Measurements from ENCODE around the gene JAGN1. TPM values are rescaled to one million over a fixed set of nuclear protein-coding genes. Genes with fewer than 3 reads are reported as not detected.
A peak's percentile ranks its signal among the peaks of the same experiment; 100 is the strongest.

JAGN1 gene
- total RNA-seq, 1 donor from 2014 or later, result 28.5 TPM

GRCh38 chr3:9915254-9916141 lies 25.1 kb downstream of the JAGN1 start:
- peak; percentile 60 for TF ChIP-seq CTCF (IDR thresholded peaks at IDR 0.05)
- no peaks in the 10 kb centered on the region for H3K36me3 Mint-ChIP-seq (ENCODE audit: unreplicated experiment)
- no peaks in the 10 kb centered on the region for H3K9me3 Mint-ChIP-seq (ENCODE audit: unreplicated experiment)
- peak; percentile 89 for DNase-seq (ENCODE audit: extremely low spot score, unreplicated experiment)
- H3K27me3 Mint-ChIP-seq (ENCODE audit: unreplicated experiment), result no peaks in the 10 kb centered on the region
- H3K4me1 Mint-ChIP-seq (ENCODE audit: unreplicated experiment), result peaks cover 56% of the 10 kb centered on the region
- peak overlapping the region; percentile 75 for H3K4me3 Mint-ChIP-seq (ENCODE audit: unreplicated experiment)
- H3K27ac Mint-ChIP-seq (ENCODE audit: unreplicated experiment), result peak overlapping the region; percentile 89

DNA sequence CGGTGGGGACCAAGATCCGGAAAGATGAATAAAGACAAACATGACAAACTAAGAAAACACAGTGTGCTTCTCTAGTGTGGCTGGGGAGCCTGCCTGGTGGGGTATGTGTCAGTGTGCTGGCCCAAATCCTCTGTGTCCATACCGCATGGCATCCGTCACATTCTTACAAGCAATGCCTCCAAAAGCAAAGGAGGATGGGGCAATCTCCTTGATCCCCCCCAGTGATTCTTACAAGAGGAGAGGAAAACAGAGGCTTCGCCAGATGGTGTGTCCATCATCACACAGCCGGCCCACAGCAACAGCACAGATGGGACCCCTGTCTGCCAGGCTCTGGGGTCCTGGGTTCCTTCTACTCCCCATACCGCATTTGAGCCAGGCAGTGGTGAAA lies 25.9 kb downstream of the JAGN1 start:
- Mint-ChIP-seq H3K4me3 (ENCODE audit: unreplicated experiment) (peak overlapping the region; percentile 75), H3K36me3 (ENCODE audit: unreplicated experiment) (no peaks in the 10 kb centered on the region), H3K9me3 (ENCODE audit: unreplicated experiment) (no peaks in the 10 kb centered on the region), H3K27me3 (ENCODE audit: unreplicated experiment) (no peaks in the 10 kb centered on the region), H3K27ac (ENCODE audit: unreplicated experiment) (peak overlapping the region; percentile 89), H3K4me1 (ENCODE audit: unreplicated experiment) (peaks cover 53% of the 10 kb centered on the region)
- no peak for DNase-seq (ENCODE audit: extremely low spot score, unreplicated experiment)
- TF ChIP-seq CTCF (IDR thresholded peaks at IDR 0.05), result no peak

DNA sequence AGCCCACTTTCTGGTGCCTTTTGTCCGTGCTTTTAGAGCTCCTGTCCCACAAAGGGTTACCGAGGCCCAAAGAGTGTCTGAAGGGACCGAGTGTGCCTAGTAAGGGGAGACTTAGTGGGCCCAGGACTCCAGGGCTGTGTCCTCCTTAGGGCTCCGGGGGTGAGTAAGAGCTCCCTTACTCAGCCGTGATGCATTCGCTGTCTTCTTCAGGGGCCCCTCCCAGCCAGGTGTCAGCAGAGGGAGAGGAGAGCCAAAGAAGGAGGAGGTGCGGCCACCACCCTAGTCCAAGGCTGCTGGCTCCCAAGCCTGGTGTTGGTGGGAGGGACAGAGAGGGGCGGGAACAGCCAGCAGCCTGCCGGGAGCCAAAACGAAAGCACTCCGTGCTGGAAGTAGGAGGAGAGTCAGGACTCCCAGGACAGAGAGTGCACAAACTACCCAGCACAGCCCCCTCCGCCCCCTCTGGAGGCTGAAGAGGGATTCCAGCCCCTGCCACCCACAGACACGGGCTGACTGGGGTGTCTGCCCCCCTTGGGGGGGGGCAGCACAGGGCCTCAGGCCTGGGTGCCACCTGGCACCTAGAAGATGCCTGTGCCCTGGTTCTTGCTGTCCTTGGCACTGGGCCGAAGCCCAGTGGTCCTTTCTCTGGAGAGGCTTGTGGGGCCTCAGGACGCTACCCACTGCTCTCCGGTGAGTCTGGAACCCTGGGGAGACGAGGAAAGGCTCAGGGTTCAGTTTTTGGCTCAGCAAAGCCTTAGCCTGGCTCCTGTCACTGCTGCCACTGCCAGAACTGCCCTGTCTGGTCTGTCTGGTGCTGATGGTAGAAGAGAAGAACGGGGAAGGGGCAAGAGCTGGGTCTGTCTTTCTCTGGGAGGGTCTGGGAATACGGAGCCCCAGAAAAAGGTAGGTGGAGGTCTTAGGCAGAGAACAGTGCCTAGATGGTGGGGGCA lies 26.6 kb downstream of the JAGN1 start, which contains the start of gene IL17RC:
Gene IL17RC (plus strand): TSS at position 365 of the 947 bp plus-strand sequence. CDS start 218 bp downstream, at position 583.
- Mint-ChIP-seq H3K27ac (ENCODE audit: unreplicated experiment) (peak within 1 kb of the TSS; percentile 89), H3K9me3 (ENCODE audit: unreplicated experiment) (no peaks in the 10 kb centered on the region), H3K27me3 (ENCODE audit: unreplicated experiment) (no peaks in the 10 kb centered on the region), H3K4me1 (ENCODE audit: unreplicated experiment) (peaks cover 47% of the 10 kb centered on the region), H3K4me3 (ENCODE audit: unreplicated experiment) (peak within 1 kb of the TSS; percentile 75), H3K36me3 (ENCODE audit: unreplicated experiment) (no peaks in the 10 kb centered on the region)
- peak; percentile 89 for DNase-seq (ENCODE audit: extremely low spot score, unreplicated experiment)
- TF ChIP-seq CTCF (IDR thresholded peaks at IDR 0.05), result no peak

DNA sequence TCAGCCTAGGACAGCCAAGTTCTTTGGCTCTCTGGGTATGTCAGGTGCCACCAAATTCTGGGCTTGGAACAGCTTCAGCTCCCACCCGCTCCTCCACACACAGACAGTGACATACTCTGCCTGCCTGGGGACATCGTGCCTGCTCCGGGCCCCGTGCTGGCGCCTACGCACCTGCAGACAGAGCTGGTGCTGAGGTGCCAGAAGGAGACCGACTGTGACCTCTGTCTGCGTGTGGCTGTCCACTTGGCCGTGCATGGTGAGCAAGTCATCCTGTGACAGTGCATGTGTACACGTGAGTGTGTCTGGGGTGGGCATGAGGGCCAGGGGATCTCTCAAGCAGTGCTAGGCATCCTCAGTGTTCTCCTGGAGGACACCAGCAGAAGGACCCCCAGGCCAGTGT lies 27.4 kb downstream of the JAGN1 start:
- TF ChIP-seq CTCF (IDR thresholded peaks at IDR 0.05), result no peak
- Mint-ChIP-seq H3K27me3 (ENCODE audit: unreplicated experiment) (no peaks in the 10 kb centered on the region), H3K36me3 (ENCODE audit: unreplicated experiment) (no peaks in the 10 kb centered on the region), H3K27ac (ENCODE audit: unreplicated experiment) (peak overlapping the region; percentile 89), H3K9me3 (ENCODE audit: unreplicated experiment) (no peaks in the 10 kb centered on the region), H3K4me1 (ENCODE audit: unreplicated experiment) (peaks cover 42% of the 10 kb centered on the region), H3K4me3 (ENCODE audit: unreplicated experiment) (no peak overlapping the region)
- no peak for DNase-seq (ENCODE audit: extremely low spot score, unreplicated experiment)
